Measurements from ENCODE around the gene TDRKH.

The TDRKH gene, protein sequence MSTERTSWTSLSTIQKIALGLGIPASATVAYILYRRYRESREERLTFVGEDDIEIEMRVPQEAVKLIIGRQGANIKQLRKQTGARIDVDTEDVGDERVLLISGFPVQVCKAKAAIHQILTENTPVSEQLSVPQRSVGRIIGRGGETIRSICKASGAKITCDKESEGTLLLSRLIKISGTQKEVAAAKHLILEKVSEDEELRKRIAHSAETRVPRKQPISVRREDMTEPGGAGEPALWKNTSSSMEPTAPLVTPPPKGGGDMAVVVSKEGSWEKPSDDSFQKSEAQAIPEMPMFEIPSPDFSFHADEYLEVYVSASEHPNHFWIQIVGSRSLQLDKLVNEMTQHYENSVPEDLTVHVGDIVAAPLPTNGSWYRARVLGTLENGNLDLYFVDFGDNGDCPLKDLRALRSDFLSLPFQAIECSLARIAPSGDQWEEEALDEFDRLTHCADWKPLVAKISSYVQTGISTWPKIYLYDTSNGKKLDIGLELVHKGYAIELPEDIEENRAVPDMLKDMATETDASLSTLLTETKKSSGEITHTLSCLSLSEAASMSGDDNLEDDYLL

DNA sequence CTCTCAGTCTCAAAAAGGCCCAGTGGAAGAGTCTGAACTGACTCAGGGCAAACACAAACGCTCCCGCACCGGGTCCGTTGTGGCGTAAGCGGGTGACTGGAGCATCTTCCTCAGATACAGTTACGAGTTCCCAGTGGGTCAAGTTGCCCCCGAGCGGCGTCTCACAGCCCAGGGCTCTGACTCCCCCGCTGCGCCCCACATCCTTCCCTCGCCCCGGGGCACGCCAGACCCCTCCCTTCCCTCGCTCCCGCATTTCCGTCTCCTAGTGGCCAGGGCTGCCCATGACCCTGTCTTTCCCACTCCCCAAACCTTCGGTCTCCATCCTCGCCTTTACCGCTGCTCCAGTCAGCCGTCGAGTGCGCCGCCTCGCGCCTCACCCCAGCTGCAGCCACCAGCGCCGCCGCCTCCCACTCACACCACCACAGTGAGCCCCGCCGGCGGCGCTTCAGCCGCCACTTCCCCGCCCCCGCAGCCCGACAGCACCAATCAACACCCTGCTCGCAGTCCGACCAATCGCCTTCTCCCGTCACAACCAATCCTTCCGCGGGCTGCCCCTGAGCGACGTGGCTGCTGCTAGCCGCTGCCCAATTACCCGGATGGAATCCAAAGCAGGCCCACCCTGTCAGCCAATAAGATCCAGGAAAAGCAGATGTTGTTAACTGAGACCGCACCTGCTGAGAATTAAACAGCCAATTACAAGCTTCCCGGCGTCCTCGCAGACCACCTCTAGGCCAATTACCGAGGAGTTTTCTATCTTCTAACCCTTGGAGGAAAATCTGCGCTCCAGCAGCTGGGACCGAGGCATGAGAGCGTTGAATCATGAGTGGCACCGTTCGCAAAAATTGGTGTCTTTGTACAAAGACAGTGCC, at the start of gene TDRKH:
TSS of gene TDRKH (minus strand) at position 430 of the 869 bp plus-strand sequence. CDS start 7,478 bp downstream, outside the sequence.
- peak; percentile 100 for DNase-seq (ENCODE audit: low spot score)

DNA sequence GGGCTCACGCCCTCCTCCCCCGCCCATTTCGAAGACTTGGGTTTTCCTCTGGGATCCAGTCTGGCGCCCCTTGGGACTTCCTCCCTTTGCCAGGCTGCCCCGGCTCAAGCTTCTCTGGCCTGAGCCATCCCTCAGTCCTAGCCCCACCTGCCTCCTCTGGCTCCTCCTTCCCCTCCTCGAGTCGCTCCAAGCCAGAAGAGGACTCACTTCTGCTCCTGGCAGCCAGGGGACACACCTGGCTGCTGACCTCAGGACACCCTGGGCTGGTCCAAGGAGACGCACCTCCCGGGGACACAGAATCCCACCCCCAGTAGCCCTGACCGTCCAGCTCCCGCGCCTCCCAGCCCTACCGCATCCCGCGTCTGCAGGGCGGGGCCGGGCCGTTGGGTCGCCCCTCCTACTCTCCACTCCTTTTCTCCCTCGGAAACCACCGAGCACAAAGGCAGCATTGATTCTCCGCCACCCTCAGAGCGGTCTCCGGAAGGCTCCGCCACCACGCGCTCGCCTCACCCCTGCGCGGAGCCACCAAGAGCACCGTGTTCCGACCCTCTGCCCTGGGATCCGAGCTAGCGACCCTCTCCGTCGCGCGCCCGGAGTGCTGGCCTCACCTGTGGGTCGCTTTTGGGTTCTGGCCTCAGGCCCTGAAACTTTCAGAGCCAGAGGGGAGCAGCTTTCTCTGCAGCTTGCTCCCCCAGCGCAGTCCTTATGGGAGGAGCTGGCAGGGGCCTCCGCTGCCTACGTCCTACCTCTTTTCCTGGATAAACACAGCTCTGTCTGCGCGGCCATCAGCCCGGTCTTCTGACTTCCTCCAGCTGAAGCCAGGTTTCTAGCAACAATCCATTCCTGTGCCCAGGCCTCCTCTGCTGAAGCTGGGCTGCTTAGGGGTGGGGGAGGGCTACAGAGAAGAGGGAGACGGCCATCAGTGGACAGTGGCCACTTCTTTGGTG, 49.4 kb upstream of the TDRKH start, which contains the start of gene C2CD4D:
TSS of gene C2CD4D (minus strand) at position 364 of the 947 bp plus-strand sequence. CDS start 831 bp downstream, outside the sequence.
- no peak for DNase-seq (ENCODE audit: low spot score)

DNA sequence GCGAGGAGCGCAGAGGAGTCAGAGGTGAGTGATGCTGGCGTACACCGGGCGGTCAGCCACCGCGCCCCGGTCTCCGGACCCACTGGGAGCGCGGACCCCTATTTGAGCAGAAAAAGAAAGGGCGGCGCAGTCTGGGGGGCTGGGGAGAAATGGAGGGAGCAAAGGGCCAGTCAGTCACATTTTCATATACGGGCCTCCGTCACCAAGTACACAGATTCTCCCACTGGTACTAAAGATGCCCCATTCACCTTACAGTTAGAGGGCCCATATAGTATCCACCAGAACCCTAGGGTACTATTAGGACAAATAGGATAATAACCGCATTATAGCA, 48.7 kb upstream of the TDRKH start:
- DNase-seq (ENCODE audit: low spot score), result no peak

DNA sequence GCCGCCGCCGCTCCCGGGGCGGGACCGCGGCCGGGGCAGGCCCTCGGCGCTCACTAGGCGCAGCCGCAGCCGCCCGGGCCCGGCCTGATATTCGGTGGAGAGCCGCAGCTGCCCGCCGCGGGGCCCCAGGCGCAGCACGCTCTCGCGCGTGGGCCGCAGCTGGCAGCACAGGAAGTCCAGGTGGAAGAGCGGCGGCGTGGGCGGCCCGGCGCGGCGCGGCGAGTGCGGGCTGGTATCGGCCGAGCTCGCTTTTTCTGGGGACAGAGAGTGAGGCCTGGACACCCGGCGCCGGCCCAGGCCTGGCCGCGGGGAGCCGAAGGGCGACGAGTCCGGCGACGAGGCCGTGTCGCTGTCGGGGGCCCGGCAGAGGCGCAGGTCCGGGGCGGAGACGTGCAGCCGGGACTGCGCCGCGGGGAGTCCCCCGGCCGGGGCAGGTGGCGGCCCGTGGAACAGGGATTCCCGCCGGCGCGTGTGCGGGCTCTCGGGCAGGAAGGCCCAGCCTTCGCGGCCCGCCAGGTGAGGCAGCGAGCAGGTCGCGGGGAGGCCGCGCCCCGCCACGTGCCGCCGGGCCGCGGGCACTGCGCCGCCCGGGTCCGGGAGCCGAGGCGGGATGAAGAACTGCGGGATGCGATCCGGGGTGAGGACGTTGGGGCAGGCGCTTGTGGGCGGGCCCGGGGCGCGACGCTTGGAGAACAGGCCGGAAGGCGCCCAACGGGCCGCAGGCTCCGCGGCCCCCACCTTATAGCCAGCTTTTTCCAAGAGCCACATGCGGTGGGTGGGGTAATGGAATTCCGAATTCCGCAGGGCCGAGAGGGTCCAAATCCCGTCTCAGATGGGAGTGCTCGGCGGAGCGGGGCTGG, 48.2 kb upstream of the TDRKH start:
- DNase-seq (ENCODE audit: low spot score), result no peak

DNA sequence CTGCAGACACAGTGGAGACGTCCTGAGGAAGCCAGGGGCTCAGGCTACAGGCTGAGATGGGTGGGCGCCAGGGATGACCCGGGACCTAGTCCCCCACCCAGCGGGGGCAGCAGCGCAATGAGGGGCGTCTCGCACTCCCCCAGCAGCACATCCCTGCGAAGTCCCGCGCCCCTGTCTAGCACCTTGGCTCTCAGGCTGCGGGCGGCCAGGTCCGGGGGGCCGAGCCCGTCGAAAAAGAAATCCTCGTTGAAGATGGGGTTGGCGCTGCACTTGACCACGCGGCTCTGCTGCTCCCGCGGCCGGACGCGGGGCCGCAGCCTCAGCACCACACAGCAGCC, 47.6 kb upstream of the TDRKH start:
- no peak for DNase-seq (ENCODE audit: low spot score)

DNA sequence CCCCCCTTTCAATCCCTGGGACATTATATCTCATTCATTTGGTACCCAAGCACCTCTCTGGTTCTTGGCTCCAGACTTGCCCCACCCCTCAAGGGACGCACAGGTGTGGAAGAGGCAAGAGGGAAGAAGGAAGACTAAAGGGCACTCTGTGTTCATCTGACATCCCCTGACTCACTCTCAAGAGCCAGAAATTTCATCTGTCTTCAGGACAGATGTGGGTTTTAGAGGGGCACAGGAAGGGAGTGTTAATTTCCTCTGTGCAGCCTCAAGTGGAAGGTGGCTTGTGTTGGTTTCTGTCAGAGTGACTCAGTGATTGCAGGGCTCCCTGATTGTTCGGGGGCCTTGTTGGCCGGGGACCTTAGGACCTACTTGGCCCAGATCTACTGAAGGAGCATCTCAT, 46.9 kb upstream of the TDRKH start:
- no peak for DNase-seq (ENCODE audit: low spot score)

DNA sequence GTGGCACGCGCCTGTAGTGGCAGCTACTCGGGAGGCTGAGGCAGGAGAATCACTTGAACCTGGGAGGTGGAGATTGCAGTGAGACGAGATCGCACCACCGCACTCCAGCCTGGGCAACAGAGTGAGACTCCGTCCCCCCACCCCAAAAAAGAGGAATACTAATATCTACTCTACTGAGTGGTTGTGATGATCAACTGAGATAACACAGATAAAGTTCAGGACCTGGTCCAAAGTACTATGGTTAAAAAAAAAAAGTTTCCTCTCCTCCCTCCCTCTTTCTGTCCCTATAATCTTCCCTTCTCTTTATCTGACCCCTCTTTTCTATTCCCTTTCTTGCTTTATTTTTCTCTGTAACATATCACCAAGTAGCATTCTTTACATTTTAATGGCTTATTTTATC, 45.3 kb upstream of the TDRKH start:
- no peak for DNase-seq (ENCODE audit: low spot score)

DNA sequence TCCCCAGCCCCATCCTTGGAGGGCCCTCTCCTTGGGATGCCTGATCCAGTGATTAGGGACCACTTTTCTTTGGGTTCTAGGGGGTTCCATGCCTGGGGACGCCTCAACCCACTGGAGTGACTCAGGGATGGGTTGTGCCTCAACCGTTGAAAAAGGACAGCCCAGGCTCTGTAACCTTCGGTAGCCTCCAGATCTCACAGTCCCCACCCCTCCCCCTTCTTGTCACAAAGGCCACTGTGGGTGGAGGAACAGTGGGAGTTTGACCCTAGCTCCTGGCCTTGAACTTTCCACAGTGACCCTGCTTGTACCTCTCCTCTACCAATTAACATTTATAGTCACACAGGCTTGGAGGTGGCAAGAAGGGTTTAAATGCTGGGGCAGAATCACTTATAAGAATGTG, 43.9 kb upstream of the TDRKH start:
- DNase-seq (ENCODE audit: low spot score), result no peak

DNA sequence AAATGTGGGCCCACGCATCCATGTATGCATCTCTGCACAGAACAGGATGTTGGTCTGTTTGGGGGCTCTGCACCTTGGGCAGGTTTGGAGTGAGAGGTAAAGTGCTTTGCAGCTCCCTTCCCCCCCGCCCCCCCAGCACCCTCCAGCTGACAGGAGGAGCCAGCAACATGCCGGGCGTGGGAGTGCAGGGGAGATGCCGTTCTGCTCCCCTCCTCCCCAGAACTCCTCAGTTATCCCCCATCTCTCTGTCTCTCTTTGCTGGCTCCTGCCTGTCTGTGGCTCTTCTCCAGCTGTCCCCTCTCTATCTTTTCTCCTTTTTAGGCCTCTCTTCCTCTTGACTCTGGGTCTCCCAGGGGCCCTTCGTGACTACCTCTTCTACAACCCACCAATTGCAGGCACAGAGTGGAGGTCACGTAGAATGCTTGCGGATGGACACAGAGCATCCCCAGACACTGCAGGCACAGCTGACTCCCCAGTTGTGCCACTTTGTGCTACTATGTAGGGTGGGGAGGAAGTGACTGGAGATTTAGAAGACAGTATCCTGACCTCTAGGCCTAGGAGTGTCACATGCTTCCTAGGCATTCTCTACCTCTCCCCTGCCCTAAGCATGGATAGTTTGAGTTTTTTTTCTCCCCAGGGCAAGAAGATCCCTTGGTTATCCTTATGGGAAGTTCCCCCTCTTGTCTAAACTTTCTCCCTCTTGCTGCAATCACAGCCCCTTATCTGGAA, 43.0 kb upstream of the TDRKH start:
- no peak for DNase-seq (ENCODE audit: low spot score)

DNA sequence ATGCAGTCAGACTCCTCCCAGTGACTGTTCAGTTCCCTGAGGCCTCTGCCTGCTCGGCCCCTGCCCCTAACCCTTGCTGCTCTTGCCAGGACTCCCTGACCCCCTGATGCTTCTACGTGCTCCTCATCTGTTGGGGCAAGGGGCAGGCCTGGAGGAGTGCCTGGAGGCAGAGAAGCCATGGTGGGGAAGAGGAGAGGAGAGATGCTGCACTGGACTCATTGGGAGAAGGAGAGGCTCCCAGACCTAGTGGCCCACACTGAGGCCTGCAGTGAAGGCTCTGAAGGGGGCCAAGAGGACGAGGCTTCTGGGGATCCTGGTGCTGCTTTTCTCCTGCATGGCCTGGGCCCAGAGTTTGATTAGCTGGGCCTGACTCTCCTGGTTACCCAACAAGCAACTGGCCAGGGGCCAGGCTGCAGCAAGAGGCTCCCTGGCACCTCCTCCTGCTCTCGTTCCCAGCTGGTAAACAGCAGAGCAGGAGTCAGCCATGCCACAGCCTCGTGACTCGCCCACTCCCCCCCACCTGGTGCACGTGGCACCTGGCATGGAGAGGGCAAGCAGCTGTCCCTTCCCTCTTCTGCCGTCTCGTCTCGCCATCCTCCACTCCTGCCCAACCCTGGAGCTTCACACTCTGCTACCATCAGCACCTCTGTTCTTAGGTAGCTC, 42.1 kb upstream of the TDRKH start:
- DNase-seq (ENCODE audit: low spot score), result no peak

DNA sequence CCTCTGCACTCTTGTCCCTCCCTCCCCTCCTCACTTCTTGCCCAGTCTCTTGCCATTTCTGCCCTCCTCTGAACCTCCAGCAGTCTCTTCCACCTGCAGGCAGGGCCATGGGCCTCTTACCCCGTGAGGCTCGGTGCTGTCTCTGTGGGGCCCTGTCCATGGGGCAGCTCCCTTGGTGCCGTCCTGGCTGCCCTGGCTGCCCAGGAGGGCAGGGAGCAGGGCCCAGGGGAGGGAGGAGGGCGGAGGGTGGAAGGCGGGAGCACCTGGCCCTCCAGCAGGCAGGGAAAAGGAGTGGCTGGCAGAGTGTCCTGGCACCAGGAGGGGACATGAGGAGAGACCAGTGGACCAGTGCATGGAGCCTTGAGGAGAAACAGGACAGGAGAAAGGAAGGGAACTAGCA, 41.3 kb upstream of the TDRKH start, which contains the start of gene RORC:
TSS of gene RORC (minus strand) at position 198 of the 400 bp plus-strand sequence. CDS start at position 160, 38 bp downstream.
- no peak for DNase-seq (ENCODE audit: low spot score)

DNA sequence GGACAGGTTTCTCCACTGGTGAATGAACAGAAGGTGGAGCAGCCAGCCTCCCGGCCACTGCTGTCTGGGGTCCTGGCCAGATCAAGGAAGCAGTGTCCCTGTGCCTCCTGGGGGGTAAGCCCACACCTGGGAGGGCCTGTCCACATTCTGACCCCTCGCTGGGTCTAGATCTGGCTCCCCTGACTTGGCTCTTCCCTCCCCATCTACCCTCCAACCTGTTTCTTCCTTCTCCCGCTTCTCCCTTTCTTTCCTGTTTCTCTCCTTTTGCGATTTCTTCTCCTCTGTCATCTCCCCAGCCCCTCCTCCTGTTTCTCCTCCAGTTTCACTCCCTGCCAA, 40.9 kb upstream of the TDRKH start:
- DNase-seq (ENCODE audit: low spot score), result no peak

DNA sequence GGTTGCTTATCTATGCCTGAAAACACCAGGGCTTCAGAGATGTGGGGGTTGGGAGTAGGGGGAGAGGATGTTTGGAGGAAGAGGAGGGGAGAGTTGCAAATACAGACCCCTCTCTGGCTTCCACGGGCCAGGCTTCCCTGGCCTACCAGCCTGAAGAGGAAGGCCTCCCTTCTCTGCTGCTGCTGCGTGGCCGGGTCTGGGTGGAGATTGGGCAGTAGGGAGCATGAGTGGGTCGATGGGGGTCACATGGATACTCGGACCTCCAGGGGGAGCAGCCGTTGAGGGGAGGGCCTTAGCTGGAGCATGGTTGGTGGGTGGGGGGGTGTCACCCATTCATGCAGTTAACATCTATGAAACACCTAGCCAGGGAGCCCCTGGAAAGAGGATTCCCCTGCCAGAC, 39.8 kb upstream of the TDRKH start:
- no peak for DNase-seq (ENCODE audit: low spot score)

DNA sequence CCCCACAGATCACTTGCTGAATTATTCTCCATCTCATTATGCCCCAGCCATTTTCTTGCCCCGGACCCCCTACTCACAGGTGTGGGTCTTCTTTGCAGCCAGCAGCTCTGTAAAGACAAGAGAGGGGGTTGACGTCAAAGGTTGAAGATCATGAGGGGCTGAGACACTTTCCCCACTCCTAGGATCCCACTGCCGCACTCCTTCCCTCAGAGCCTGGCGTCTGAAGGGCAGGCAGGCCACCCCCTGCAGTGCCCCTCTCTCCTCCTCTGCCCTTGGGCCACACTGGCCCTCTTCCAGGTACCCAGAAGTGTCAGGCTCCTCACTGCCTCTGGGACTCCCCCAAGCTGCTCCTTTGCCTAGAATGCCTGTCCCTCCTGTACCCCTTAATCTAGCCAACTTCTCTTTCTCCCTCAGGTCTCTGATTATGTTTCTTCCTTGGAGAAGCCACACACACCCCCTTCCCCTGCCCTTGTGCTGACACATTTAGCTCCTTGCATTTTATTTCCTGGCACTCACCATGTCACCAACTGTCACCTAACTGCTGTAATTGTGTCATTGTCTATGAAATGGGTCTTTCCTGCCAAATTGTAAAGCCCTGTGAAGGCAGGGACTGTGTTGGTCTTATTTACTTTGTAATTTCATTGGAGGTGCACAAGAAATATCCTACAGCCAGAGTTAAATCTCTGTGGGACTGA, 39.2 kb upstream of the TDRKH start:
- DNase-seq (ENCODE audit: low spot score), result no peak

DNA sequence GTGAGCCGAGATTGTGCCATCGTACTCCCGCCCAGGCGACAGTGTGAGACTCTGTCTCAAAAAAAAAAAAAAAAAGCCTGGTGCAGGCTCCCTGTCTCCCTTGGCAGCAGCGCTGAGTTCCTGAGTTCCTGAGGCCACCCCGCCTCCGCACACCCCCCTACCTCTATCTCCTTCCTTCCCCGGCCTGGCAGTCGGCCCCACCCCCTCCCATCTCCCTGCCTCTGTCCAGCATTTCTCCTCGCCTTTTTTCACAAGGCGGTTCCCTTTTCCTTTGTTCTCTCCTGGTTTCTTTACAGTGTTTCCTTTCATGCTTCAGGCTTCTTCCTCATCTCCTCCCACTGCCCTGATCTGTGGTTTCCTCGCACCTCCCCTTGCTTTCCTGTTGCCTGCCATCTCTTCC, 38.6 kb upstream of the TDRKH start:
- DNase-seq (ENCODE audit: low spot score), result no peak

DNA sequence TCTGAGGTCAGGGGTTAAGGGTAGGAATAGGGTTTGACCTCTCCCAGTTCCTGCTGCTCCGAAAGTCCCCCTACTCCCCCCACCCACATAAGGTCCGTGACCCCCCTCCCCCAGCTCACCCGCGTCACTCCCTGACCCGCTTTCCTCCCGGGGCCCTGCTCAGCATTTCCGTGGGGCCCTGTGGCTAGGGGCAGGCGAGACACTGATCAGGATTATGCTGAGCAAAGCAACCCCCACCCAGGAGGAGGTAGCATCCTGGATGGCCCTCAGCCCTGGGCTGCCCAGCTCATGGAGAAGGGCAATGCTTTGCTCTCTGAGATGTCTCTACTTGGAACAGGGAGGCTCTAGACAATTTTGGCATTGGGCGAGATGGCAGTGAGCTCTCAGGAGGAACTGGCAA, 37.6 kb upstream of the TDRKH start:
- no peak for DNase-seq (ENCODE audit: low spot score)

DNA sequence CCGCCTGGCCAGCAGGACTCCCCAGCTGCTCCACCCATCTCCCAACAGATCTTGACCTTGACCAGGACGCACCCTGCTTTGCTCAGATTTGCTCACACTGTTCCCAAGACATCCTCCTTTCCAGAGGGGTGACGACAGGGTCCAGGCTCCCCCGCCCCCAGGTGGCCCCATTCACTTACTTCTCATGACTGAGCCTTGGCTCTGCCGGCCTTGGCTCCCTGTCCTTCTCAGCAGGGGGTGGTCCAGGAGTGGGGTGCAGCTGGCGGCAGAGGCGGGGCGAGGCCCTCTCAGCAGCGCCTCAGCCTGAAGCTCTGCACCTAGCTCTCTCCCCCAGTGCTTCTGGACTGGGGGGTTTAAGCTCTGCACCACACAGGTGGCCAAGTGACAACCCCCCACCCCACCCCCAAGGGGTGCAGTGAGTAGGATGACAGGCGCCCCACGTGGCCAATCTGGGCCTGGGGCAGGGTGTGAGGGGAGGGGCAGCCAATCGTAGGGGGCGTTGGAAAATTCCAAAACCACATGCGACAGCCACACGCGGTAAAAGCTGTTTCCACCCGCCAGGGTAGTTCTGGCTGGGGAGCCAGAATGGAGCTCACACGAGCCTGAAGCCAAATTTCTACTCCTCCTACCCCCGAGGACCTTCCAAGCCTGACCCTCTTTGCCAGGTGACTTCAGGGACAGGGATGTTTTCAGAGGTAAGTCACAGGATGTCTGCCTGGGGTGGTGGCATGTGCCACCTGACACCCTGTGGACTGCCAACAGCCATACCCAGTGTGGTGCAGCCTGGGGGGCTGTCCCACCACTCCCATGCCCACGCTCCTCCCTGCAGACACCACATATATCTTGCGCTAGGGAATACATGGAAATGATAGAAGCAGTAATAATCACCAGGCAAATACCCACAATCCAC, 35.7 kb upstream of the TDRKH start:
- no peak for DNase-seq (ENCODE audit: low spot score)

DNA sequence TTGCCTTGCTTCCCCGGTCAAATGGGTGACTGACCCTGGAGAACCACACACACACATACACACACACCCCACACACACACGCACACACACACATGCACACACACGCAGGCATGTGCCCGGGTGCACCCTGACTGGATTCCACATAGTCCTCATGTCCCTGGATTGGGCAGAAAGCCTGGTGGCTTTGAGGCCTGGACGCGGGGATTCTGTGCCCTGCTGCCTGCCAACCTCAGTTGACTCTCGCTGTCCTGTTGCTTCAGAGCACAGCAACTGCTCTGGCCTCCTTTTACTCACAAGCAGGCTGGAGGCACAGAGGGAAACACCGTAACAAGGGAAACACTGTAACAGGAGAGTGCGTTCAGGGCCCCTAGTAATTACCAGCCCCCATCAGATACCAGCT, 34.9 kb upstream of the TDRKH start:
- DNase-seq (ENCODE audit: low spot score), result no peak
